Spleen (tissue), 11 donors: ENCODE results near the gene MSI2. TPM values are rescaled to one million over a fixed set of nuclear protein-coding genes. Genes with fewer than 3 reads are reported as not detected.

Source experiments
- DNase-seq: peaks from one replicate; pipeline ENCODE4 v3.0.0-alpha.2; 2020
- H3K27ac ChIP-seq, 8 donors: fragments of 200-600 bp; sonication (generic) in 7 of 8; 1 replicate in 4 of 8; 2 replicates in 4 of 8; pipeline versions ENCODE4 v1.5.0 to v1.8.0; 2016 to 2021; ENCODE audit warnings: inconsistent platforms in 4 of 8, mild to moderate bottlenecking in 4 of 8, moderate library complexity in 1 of 8
- H3K27me3 ChIP-seq, 7 donors: fragments of 200-600 bp; sonication (generic) in 6 of 7; replicated peaks in 1 of 7; 1 replicate in 4 of 7; 2 replicates in 3 of 7; pipeline versions ENCODE4 v1.5.0 to v1.8.0; 2016 to 2021; ENCODE audit warnings: inconsistent platforms in 3 of 7, mild to moderate bottlenecking in 1 of 7
- H3K36me3 ChIP-seq, 6 donors: fragments of 200-600 bp; sonication (generic) in 5 of 6; 1 replicate in 4 of 6; 2 replicates in 2 of 6; pipeline versions ENCODE4 v1.5.0 to v1.8.0; 2016 to 2021; ENCODE audit warnings: inconsistent platforms in 2 of 6
- H3K4me1 ChIP-seq, 6 donors: fragments of 200-600 bp; sonication (generic) in 5 of 6; 1 replicate in 3 of 6; 2 replicates in 3 of 6; pipeline versions ENCODE4 v1.5.0 to v1.8.0; 2016 to 2021; ENCODE audit warnings: inconsistent platforms in 3 of 6
- H3K4me3 ChIP-seq, 8 donors: fragments of 200-600 bp; sonication (generic) in 7 of 8; 1 replicate in 4 of 8; 2 replicates in 4 of 8; pipeline versions ENCODE4 v1.5.0 to v1.8.0; 2016 to 2021; ENCODE audit warnings: inconsistent platforms in 4 of 8, mild to moderate bottlenecking in 4 of 8, moderate library complexity in 2 of 8
- H3K9me3 ChIP-seq, 8 donors: fragments of 200-600 bp; sonication (generic) in 7 of 8; 1 replicate in 4 of 8; 2 replicates in 4 of 8; pipeline versions ENCODE4 v1.5.0 to v1.8.0; 2016 to 2021; ENCODE audit warnings: inconsistent platforms in 4 of 8
- CTCF ChIP-seq, 11 experiments: fragments of 200-600 bp in 7 of 11; fragments of 450-650 bp in 4 of 11; sonication (generic) in 4 of 11; IDR thresholded peaks in 8 of 11; conservative IDR thresholded peaks in 3 of 11; 1 replicate in 7 of 11; 2 replicates in 4 of 11; pipeline versions ENCODE4 v1.4.0 to v1.8.0; 2016 to 2021; ENCODE audit warnings: antibody characterized with exemption in 11 of 11, inconsistent platforms in 4 of 11, mild to moderate bottlenecking in 1 of 11
- POLR2A ChIP-seq, 3 donors: fragments of 450-650 bp; IDR thresholded peaks; one replicate each; pipeline ENCODE4 v1.5.1; 2017; ENCODE audit warnings: antibody characterized with exemption in 3 of 3, mild to moderate bottlenecking in 1 of 3
- POLR2AphosphoS5 ChIP-seq, 3 donors: sonication (generic); formaldehyde crosslinking; IDR thresholded peaks; one replicate each; pipeline ENCODE4 v1.5.1; 2017; ENCODE audit warnings: antibody characterized with exemption in 3 of 3
- WGBS, 5 donors: extraction: QIAGEN DNeasy Blood & Tissue Kit in 3 of 5; methylation state at CpG; one replicate each; pipeline versions ENCODE4 v1.1.5 to v1.1.7; 2013 to 2018; 5-methylcytosine and 5-hydroxymethylcytosine counted together
- intact Hi-C: fragments of 100-400 bp; cut with DNase I; formaldehyde crosslinking; loops from one replicate; pipeline ENCODE4 v1.15.0; 2023; ENCODE audit warnings: low total_unique reads
- polyA plus RNA-seq, 3 donors: library from polyadenylated mRNA; stranded (reverse); fragments of 200-250 nt; gene quantifications; one replicate each; pipeline ENCODE4 v1.2.1, GENCODE V29; 2013
- total RNA-seq, 7 donors: library from RNA; depleted of rRNA in 3 of 7; stranded (reverse); fragments of >200 nt in 3 of 7; fragmentation: NEBNext Ultra II Directional in 4 of 7; extraction: Animal tissue kit (Norgen Biotek cat#: 25700) in 4 of 7; gene quantifications; one replicate each; pipeline versions ENCODE4 v1.1.0 to v1.2.1, GENCODE V29; 2016 to 2021
- donor health status: healthy with polysubstance abuse.
- donor health status: DM: no; HTN: no; CAD: no; lungs with moderate emphysema.
- donor health status: DM: no; HTN: no; CAD: no.
- donor health status: Bipolar disorder and iron deficiency.
- donor health status: healthy.
- donor health status: DM: no; HTN: no; CAD: no.
- donor health status: DM: yes; HTN: yes; CAD: no.

The MSI2 gene
- total and polyA plus RNA-seq, 10 donors: 9.8 to 131 (median 64.7) TPM

- no peak overlapping the region for H3K4me3 ChIP-seq
- intact Hi-C loops: no loop called here
- no peaks in the 10 kb centered on the region for H3K9me3 ChIP-seq
- no peaks in the 10 kb centered on the region for H3K4me1 ChIP-seq
- peaks cover 0 to 9% (median 0%) of the 10 kb centered on the region in 7 donors for H3K27me3 ChIP-seq
- no peaks in the 10 kb centered on the region for H3K36me3 ChIP-seq
- TF ChIP-seq POLR2AphosphoS5 (IDR thresholded peaks at IDR 0.05): no peak
- TF ChIP-seq CTCF (IDR thresholded peaks at IDR 0.05 in 8 of 11, conservative IDR thresholded peaks at IDR 0.05 in 3 of 11): no peak
- TF ChIP-seq POLR2A (IDR thresholded peaks at IDR 0.05): no peak
- 85 to 93% (median 90%) methylated on average over 2 of the region's 2 CpGs for WGBS, 5 donors
- no peak for DNase-seq
- H3K27ac ChIP-seq: no peak overlapping the region
These were observed 22.1 kb upstream of the MSI2 start for GRCh38 chr17:57234061-57234738.

- no peaks in the 10 kb centered on the region for H3K4me1 ChIP-seq
- H3K27ac ChIP-seq: no peak overlapping the region
- DNase-seq: no peak
- intact Hi-C loops: no loop called here
- H3K4me3 ChIP-seq: no peak overlapping the region
- TF ChIP-seq POLR2A (IDR thresholded peaks at IDR 0.05) (no peak), CTCF (IDR thresholded peaks at IDR 0.05 in 8 of 11, conservative IDR thresholded peaks at IDR 0.05 in 3 of 11) (no peak), POLR2AphosphoS5 (IDR thresholded peaks at IDR 0.05) (no peak)
- no peaks in the 10 kb centered on the region for H3K36me3 ChIP-seq
- H3K27me3 ChIP-seq: peaks cover 0 to 9% (median 0%) of the 10 kb centered on the region in 7 donors
- H3K9me3 ChIP-seq: no peaks in the 10 kb centered on the region
- WGBS, 5 donors: 61 to 83% (median 72%) methylated on average over 1 of the region's 1 CpG
These were observed 21.6 kb upstream of the MSI2 start for GRCh38 chr17:57234739-57235092.

- DNase-seq: no peak
- no peaks in the 10 kb centered on the region for H3K4me1 ChIP-seq
- no peaks in the 10 kb centered on the region for H3K36me3 ChIP-seq
- no peak overlapping the region for H3K27ac ChIP-seq
- peaks cover 0 to 9% (median 0%) of the 10 kb centered on the region in 7 donors for H3K27me3 ChIP-seq
- TF ChIP-seq POLR2AphosphoS5 (IDR thresholded peaks at IDR 0.05) (no peak), POLR2A (IDR thresholded peaks at IDR 0.05) (no peak), CTCF (IDR thresholded peaks at IDR 0.05 in 8 of 11, conservative IDR thresholded peaks at IDR 0.05 in 3 of 11) (no peak)
- intact Hi-C loops: no loop called here
- WGBS, 5 donors: 90 to 97% (median 93%) methylated on average over 6 of the region's 6 CpGs
- no peak overlapping the region for H3K4me3 ChIP-seq
- no peaks in the 10 kb centered on the region for H3K9me3 ChIP-seq
These were observed 21.2 kb upstream of the MSI2 start for GRCh38 chr17:57235124-57235523.

- H3K4me3 ChIP-seq: no peak overlapping the region
- no peaks in the 10 kb centered on the region for H3K4me1 ChIP-seq
- peaks cover 0 to 9% (median 0%) of the 10 kb centered on the region in 7 donors for H3K27me3 ChIP-seq
- intact Hi-C loops: no loop called here
- no peaks in the 10 kb centered on the region for H3K9me3 ChIP-seq
- WGBS, 5 donors: 92 to 97% (median 97%) methylated on average over 5 of the region's 5 CpGs
- H3K27ac ChIP-seq: no peak overlapping the region
- no peaks in the 10 kb centered on the region for H3K36me3 ChIP-seq
- TF ChIP-seq POLR2AphosphoS5 (IDR thresholded peaks at IDR 0.05) (no peak), CTCF (IDR thresholded peaks at IDR 0.05 in 8 of 11, conservative IDR thresholded peaks at IDR 0.05 in 3 of 11) (no peak), POLR2A (IDR thresholded peaks at IDR 0.05) (no peak)
- no peak for DNase-seq
These were observed 19.5 kb upstream of the MSI2 start for GRCh38 chr17:57236686-57237299.
